Stimulated activated CD8-positive, alpha-beta memory T cell treated with anti-CD3 and anti-CD28 coated beads, Interleukin-4, amount 100 ng/mL, for 48 hours (primary cell): ENCODE results near the gene XYLT1.
A peak's percentile ranks its signal among the peaks of the same experiment; 100 is the strongest.
"Not testable (repeated sequence)": the region's sequence is repeated elsewhere in the genome, so short reads cannot be mapped to it uniquely, and the experiment has no call there.

Experiments
- DNase-seq: peaks from one replicate; pipeline ENCODE4 v3.0.0-alpha.2; 2020

The XYLT1 gene

GRCh38 chr16:17327664-17328335 is 143.0 kb downstream of the XYLT1 start:
- no peak for DNase-seq

GRCh38 chr16:17325476-17326143 is 145.2 kb downstream of the XYLT1 start:
- no peak for DNase-seq

- DNase-seq: no peak
Measured at GRCh38 chr16:17324451-17324850, 146.3 kb downstream of the XYLT1 start.

- DNase-seq: no peak
Measured at GRCh38 chr16:17323171-17323570, 147.6 kb downstream of the XYLT1 start.

- no peak for DNase-seq
Measured at GRCh38 chr16:17321824-17322223, 148.9 kb downstream of the XYLT1 start.

- DNase-seq: no peak
Measured at GRCh38 chr16:17320009-17320408, 150.8 kb downstream of the XYLT1 start.

- no peak for DNase-seq
Measured at GRCh38 chr16:17318238-17318637, 152.5 kb downstream of the XYLT1 start.

GRCh38 chr16:17316005-17316404 is 154.8 kb downstream of the XYLT1 start:
- no peak for DNase-seq

GRCh38 chr16:17313793-17314547 is 156.8 kb downstream of the XYLT1 start:
- DNase-seq: no peak

- DNase-seq: no peak
Measured at GRCh38 chr16:17313085-17313611, 157.6 kb downstream of the XYLT1 start.

GRCh38 chr16:17312094-17312710 is 158.6 kb downstream of the XYLT1 start:
- DNase-seq: no peak

GRCh38 chr16:17311333-17312093 is 159.2 kb downstream of the XYLT1 start:
- DNase-seq: no peak

GRCh38 chr16:17309510-17309909 is 161.2 kb downstream of the XYLT1 start:
- DNase-seq: no peak

- no peak for DNase-seq
Measured at GRCh38 chr16:17308186-17308585, 162.6 kb downstream of the XYLT1 start.

GRCh38 chr16:17307504-17307903 is 163.3 kb downstream of the XYLT1 start:
- no peak for DNase-seq

- DNase-seq: no peak
Measured at GRCh38 chr16:17306745-17307144, 164.0 kb downstream of the XYLT1 start.

GRCh38 chr16:17306211-17306610 is 164.5 kb downstream of the XYLT1 start:
- not testable (repeated sequence) for DNase-seq

GRCh38 chr16:17305694-17306093 is 165.1 kb downstream of the XYLT1 start:
- peak; percentile 53 for DNase-seq

GRCh38 chr16:17304491-17305119 is 166.2 kb downstream of the XYLT1 start:
- no peak for DNase-seq

GRCh38 chr16:17304106-17304490 is 166.7 kb downstream of the XYLT1 start:
- DNase-seq: no peak

- DNase-seq: no peak
Measured at GRCh38 chr16:17303101-17303500, 167.7 kb downstream of the XYLT1 start.

- no peak for DNase-seq
Measured at GRCh38 chr16:17302620-17303019, 168.1 kb downstream of the XYLT1 start.
